HL-60 (cell line): ENCODE data around the gene OR1D5.

Experiments
- DNase-seq, 2 experiments: peaks; one replicate each; pipeline ENCODE4 v3.0.0-alpha.2; 2010 to 2020; ENCODE audit warnings: low read depth in 1 of 2, low spot score in 1 of 2
- H3K27ac ChIP-seq: fragments of 250-450 bp; sonication (Bioruptor Pico); replicated peaks from 2 replicates; pipeline ENCODE4 v1.5.1; 2020; ENCODE audit warnings: mild to moderate bottlenecking, moderate library complexity
- H3K27me3 ChIP-seq: fragments of 250-450 bp; sonication (Bioruptor Pico); 2 replicates; pipeline ENCODE4 v1.5.1; 2021; ENCODE audit warnings: mild to moderate bottlenecking, moderate library complexity; ENCODE audit not compliant: insufficient read depth, poor library complexity, severe bottlenecking
- H3K4me3 ChIP-seq: replicated peaks from 2 replicates; pipeline ENCODE4 v1.5.1; 2011; ENCODE audit warnings: mild to moderate bottlenecking, control low read depth, low read length; ENCODE audit not compliant: insufficient read depth
- CTCF ChIP-seq: IDR thresholded peaks from one replicate; pipeline ENCODE4 v1.5.1; 2011; ENCODE audit warnings: low read length, control low read depth, inconsistent platforms; ENCODE audit not compliant: insufficient read depth
- GABPA ChIP-seq: IDR thresholded peaks from 2 replicates; pipeline ENCODE4 v1.6.1; 2012; ENCODE audit warnings: low read depth
- POLR2AphosphoS5 ChIP-seq: IDR thresholded peaks from 2 replicates; pipeline ENCODE4 v1.6.1; 2012; ENCODE audit warnings: low read depth
- REST ChIP-seq: IDR thresholded peaks from 2 replicates; pipeline ENCODE4 v1.6.1; 2012; ENCODE audit warnings: low read depth; ENCODE audit not compliant: insufficient replicate concordance
- SPI1 ChIP-seq: IDR thresholded peaks from 2 replicates; pipeline ENCODE4 v1.6.1; 2012; ENCODE audit warnings: low read depth, mild to moderate bottlenecking, borderline replicate concordance

OR1D5 gene

GRCh38 chr17:3036800-3037199 is 26.6 kb downstream of the OR1D5 start:
- H3K4me3 ChIP-seq = no peak overlapping the region
- no peaks in the 10 kb centered on the region for H3K27me3 ChIP-seq
- no peak for TF ChIP-seq CTCF
- TF ChIP-seq GABPA = no peak
- no peak for TF ChIP-seq REST
- no peak for TF ChIP-seq SPI1
- TF ChIP-seq POLR2AphosphoS5 = no peak
- no peak for DNase-seq
- H3K27ac ChIP-seq = no peak overlapping the region

GRCh38 chr17:3035968-3036280 is 27.5 kb downstream of the OR1D5 start:
- no peak overlapping the region for H3K27ac ChIP-seq
- H3K27me3 ChIP-seq = no peaks in the 10 kb centered on the region
- H3K4me3 ChIP-seq = no peak overlapping the region
- no peak for DNase-seq
- TF ChIP-seq CTCF = no peak
- no peak for TF ChIP-seq POLR2AphosphoS5
- TF ChIP-seq REST = no peak
- TF ChIP-seq SPI1 = no peak
- no peak for TF ChIP-seq GABPA

- H3K27ac ChIP-seq = no peak overlapping the region
- no peak for DNase-seq
- no peak for TF ChIP-seq GABPA
- TF ChIP-seq POLR2AphosphoS5 = no peak
- TF ChIP-seq REST = no peak
- TF ChIP-seq SPI1 = no peak
- TF ChIP-seq CTCF = no peak
- H3K27me3 ChIP-seq = no peaks in the 10 kb centered on the region
- H3K4me3 ChIP-seq = no peak overlapping the region
These were observed 28.0 kb downstream of the OR1D5 start for GRCh38 chr17:3035256-3035967.
